Measurements from ENCODE around the gene HS3ST1.

HS3ST1 gene

GRCh38 chr4:11397819-11398610, 30.7 kb downstream of the HS3ST1 start:
- no peak for DNase-seq

- DNase-seq: no peak
These were observed 31.5 kb downstream of the HS3ST1 start for GRCh38 chr4:11397146-11397545.

GRCh38 chr4:11393551-11393950, 35.1 kb downstream of the HS3ST1 start:
- no peak for DNase-seq

GRCh38 chr4:11384072-11384471, 44.6 kb downstream of the HS3ST1 start:
- DNase-seq: peak in 1 of 2 experiments; percentile 34

GRCh38 chr4:11376571-11376970, 52.1 kb downstream of the HS3ST1 start:
- DNase-seq: peak; percentile 95 to 97

- DNase-seq: no peak
These were observed 52.5 kb downstream of the HS3ST1 start for GRCh38 chr4:11376146-11376545.

GRCh38 chr4:11368701-11369115, 60.0 kb downstream of the HS3ST1 start:
- no peak for DNase-seq

- DNase-seq: peak in 1 of 2 experiments; percentile 5
These were observed 61.3 kb downstream of the HS3ST1 start for GRCh38 chr4:11367371-11367770.

- DNase-seq: no peak
These were observed 61.8 kb downstream of the HS3ST1 start for GRCh38 chr4:11366859-11367258.

GRCh38 chr4:11365039-11365438, 63.7 kb downstream of the HS3ST1 start:
- no peak for DNase-seq

- no peak for DNase-seq
These were observed 69.1 kb downstream of the HS3ST1 start for GRCh38 chr4:11359591-11359990.

- no peak for DNase-seq
These were observed 73.5 kb downstream of the HS3ST1 start for GRCh38 chr4:11355226-11355625.

- no peak for DNase-seq
These were observed 74.2 kb downstream of the HS3ST1 start for GRCh38 chr4:11354531-11354930.

- DNase-seq: no peak
These were observed 80.1 kb downstream of the HS3ST1 start for GRCh38 chr4:11348449-11349088.

- no peak for DNase-seq
These were observed 83.8 kb downstream of the HS3ST1 start for GRCh38 chr4:11344916-11345315.

- no peak for DNase-seq
These were observed 85.2 kb downstream of the HS3ST1 start for GRCh38 chr4:11343536-11343935.
